Keratinocyte (primary cell): ENCODE measurements around the gene PDE4A.

Source experiments
- EZH2 ChIP-seq: IDR thresholded peaks from one replicate; pipeline ENCODE4 v1.6.1; 2012; ENCODE audit warnings: inconsistent platforms, mild to moderate bottlenecking, low read length, moderate library complexity
- TF ChIP-seq, protein P1 (sequence below), 3 experiments: IDR thresholded peaks in 1 of 3; conservative IDR thresholded peaks in 1 of 3; optimal IDR thresholded peaks in 1 of 3; 2 replicates in 2 of 3; 3 replicates in 1 of 3; pipeline versions ENCODE3 to v1.5.1; 2011; ENCODE audit warnings: low read length in 3 of 3, mild to moderate bottlenecking in 3 of 3, moderate library complexity in 2 of 3, control low read depth in 1 of 3, inconsistent platforms in 1 of 3; ENCODE audit not compliant: insufficient read depth in 2 of 3; ENCODE audit errors: extremely low read depth in 1 of 3

DNA sequence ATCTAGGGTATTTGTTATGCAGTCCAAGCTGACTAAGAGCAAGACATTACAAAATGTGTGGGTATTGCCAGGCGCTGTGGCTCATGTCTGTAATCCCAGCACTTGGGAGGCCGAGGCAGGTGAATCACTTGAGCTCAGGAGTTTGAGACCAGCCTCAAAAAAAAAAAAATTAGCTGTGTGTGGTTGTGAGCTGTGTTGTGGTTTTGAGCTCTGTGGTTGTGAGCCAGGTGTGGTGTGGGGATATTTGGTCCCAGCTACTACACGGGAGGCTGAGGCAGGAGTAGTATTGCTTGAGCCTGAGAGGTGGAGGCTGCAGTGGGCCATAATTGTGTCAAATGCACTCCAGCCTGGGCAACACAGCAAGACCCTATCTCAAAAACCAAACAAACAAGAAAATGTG lies 88.4 kb downstream of the PDE4A start:
- TF ChIP-seq, protein P1, sequence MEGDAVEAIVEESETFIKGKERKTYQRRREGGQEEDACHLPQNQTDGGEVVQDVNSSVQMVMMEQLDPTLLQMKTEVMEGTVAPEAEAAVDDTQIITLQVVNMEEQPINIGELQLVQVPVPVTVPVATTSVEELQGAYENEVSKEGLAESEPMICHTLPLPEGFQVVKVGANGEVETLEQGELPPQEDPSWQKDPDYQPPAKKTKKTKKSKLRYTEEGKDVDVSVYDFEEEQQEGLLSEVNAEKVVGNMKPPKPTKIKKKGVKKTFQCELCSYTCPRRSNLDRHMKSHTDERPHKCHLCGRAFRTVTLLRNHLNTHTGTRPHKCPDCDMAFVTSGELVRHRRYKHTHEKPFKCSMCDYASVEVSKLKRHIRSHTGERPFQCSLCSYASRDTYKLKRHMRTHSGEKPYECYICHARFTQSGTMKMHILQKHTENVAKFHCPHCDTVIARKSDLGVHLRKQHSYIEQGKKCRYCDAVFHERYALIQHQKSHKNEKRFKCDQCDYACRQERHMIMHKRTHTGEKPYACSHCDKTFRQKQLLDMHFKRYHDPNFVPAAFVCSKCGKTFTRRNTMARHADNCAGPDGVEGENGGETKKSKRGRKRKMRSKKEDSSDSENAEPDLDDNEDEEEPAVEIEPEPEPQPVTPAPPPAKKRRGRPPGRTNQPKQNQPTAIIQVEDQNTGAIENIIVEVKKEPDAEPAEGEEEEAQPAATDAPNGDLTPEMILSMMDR (optimal IDR thresholded peaks at IDR 0.05 in 1 of 3, IDR thresholded peaks at IDR 0.05 in 1 of 3, conservative IDR thresholded peaks at IDR 0.05 in 1 of 3; ENCODE audit: extremely low read depth in 1 of 3, insufficient read depth in 2 of 3, low read length in 3 of 3) = no peak
- TF ChIP-seq EZH2 = no peak
